Measurements from ENCODE around the gene ADM2. TPM values are rescaled to one million over a fixed set of nuclear protein-coding genes. Genes with fewer than 3 reads are reported as not detected.
"Not testable (repeated sequence)": the region's sequence is repeated elsewhere in the genome, so short reads cannot be mapped to it uniquely, and the experiment has no call there.

Gene ADM2
- total RNA-seq, 1 donor from 2014 or later = not detected

DNA sequence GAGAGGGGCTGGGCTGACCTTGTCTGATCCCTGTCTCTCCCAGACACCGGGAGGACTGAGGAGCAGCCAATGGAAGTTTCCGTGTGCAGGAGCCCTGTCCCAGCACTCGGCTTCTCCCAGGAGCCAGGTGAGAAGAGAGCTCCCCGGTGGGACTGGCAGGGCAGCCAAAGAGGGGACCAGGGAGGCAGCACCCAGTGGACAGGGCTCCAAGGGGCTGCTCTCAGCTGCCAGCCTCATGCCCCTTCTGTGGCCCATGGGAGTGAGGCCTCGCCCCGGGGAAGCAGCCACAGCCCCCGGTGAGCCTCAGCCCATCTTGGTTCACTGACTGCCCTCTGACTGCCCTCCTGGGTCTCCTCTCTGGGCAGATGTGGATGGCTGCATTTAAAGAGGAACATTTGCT lies 37.3 kb downstream of the ADM2 start:
- intact Hi-C loops (cut with DNase I) = no loop called here
- peaks cover 46 to 68% of the 10 kb centered on the region in 2 donors for H3K36me3 ChIP-seq
- DNase-seq (ENCODE audit: low spot score in 2 of 2) = no peak
- TF ChIP-seq, protein P1, sequence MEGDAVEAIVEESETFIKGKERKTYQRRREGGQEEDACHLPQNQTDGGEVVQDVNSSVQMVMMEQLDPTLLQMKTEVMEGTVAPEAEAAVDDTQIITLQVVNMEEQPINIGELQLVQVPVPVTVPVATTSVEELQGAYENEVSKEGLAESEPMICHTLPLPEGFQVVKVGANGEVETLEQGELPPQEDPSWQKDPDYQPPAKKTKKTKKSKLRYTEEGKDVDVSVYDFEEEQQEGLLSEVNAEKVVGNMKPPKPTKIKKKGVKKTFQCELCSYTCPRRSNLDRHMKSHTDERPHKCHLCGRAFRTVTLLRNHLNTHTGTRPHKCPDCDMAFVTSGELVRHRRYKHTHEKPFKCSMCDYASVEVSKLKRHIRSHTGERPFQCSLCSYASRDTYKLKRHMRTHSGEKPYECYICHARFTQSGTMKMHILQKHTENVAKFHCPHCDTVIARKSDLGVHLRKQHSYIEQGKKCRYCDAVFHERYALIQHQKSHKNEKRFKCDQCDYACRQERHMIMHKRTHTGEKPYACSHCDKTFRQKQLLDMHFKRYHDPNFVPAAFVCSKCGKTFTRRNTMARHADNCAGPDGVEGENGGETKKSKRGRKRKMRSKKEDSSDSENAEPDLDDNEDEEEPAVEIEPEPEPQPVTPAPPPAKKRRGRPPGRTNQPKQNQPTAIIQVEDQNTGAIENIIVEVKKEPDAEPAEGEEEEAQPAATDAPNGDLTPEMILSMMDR (IDR thresholded peaks at IDR 0.05) = no peak
- no peak overlapping the region for H3K4me3 ChIP-seq
- H3K27ac ChIP-seq = no peak overlapping the region
- no peaks in the 10 kb centered on the region for H3K9me3 ChIP-seq
- H3K27me3 ChIP-seq = no peaks in the 10 kb centered on the region
- no peaks in the 10 kb centered on the region for H3K4me1 ChIP-seq

DNA sequence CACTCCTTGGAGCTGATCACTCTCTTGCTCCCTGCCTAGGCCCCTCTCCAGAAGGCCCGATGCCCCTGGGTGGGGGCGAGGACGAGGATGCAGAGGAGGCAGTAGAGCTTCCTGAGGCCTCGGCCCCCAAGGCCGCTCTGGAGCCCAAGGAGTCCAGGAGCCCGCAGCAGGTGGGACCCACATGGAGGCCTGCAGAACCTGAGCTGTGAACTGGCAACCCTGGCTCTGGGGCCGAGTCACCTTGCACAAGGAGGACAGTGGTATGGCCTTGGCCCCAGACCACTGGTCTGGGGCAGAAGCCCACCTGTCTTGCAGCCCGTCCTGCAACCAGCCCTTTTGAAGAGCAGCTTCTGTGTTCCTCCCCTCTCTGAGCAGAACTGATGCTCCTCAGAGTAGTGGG lies 37.8 kb downstream of the ADM2 start:
- Histone ChIP-seq H3K4me3 (no peak overlapping the region), H3K27me3 (no peaks in the 10 kb centered on the region), H3K36me3 (peaks cover 46 to 73% of the 10 kb centered on the region in 2 donors), H3K27ac (no peak overlapping the region), H3K9me3 (no peaks in the 10 kb centered on the region), H3K4me1 (peaks cover 0 to 2% of the 10 kb centered on the region in 2 donors)
- TF ChIP-seq, protein P1 (IDR thresholded peaks at IDR 0.05) = no peak
- no peak for DNase-seq (ENCODE audit: low spot score in 2 of 2)
- intact Hi-C loops (cut with DNase I) = no loop called here

- intact Hi-C loops (cut with DNase I); DNase-seq (ENCODE audit: low spot score in 2 of 2); H3K9me3 ChIP-seq; H3K27me3 ChIP-seq; H3K27ac ChIP-seq; H3K4me3 ChIP-seq: not testable (repeated sequence)
- Histone ChIP-seq H3K36me3 (peaks cover 46 to 74% of the 10 kb centered on the region in 2 donors), H3K4me1 (peaks cover 0 to 10% of the 10 kb centered on the region in 2 donors)
These were observed 38.8 kb downstream of the ADM2 start for GRCh38 chr22:50520184-50520583.

- Histone ChIP-seq H3K36me3 (peaks cover 46 to 72% of the 10 kb centered on the region in 2 donors), H3K4me1 (peaks cover 0 to 10% of the 10 kb centered on the region in 2 donors), H3K27ac (no peak overlapping the region), H3K9me3 (no peaks in the 10 kb centered on the region), H3K27me3 (no peaks in the 10 kb centered on the region), H3K4me3 (no peak overlapping the region)
- intact Hi-C loops (cut with DNase I) = no loop called here
- TF ChIP-seq, protein P1 (IDR thresholded peaks at IDR 0.05) = no peak
- no peak for DNase-seq (ENCODE audit: low spot score in 2 of 2)
These were observed 39.6 kb downstream of the ADM2 start for GRCh38 chr22:50520826-50521453.

GRCh38 chr22:50521710-50522109 lies 40.4 kb downstream of the ADM2 start:
- H3K27ac ChIP-seq = no peak overlapping the region
- intact Hi-C loops (cut with DNase I) = no loop called here
- DNase-seq (ENCODE audit: low spot score in 2 of 2) = no peak
- H3K4me3 ChIP-seq = no peak overlapping the region
- TF ChIP-seq, protein P1 (IDR thresholded peaks at IDR 0.05) = no peak
- H3K9me3 ChIP-seq = no peaks in the 10 kb centered on the region
- peaks cover 6 to 14% of the 10 kb centered on the region in 2 donors for H3K4me1 ChIP-seq
- H3K36me3 ChIP-seq = peaks cover 44 to 64% of the 10 kb centered on the region in 2 donors
- no peaks in the 10 kb centered on the region for H3K27me3 ChIP-seq

DNA sequence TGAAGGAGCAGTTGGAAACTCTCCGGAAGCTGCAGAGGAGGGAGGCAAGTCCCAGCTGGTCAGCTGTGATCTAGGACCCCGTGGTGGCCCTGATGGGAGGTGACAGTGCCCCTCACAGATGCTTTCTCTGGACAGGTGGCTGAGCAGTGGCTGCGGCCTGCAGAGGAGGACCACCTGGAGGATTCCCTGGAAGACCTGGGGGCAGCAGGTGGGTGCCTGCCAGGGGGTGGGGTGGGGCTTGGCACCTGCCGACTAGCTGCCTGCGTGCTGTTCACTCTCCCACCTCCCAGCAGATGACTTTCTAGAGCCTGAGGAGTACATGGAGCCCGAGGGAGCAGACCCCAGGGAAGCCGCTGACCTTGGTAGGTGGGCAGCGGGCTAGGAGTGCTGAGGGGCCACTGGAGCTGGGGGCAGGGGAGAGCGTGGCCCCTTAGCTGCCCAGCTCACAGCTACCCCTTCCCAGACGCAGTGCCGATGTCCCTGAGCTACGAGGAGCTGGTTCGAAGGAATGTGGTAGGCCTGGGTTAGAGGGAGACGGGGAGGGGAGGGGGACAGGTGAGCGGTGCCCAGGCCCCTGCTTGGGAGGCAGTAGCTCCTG lies 41.0 kb downstream of the ADM2 start:
- Histone ChIP-seq H3K4me3 (no peak overlapping the region), H3K36me3 (peaks cover 38 to 59% of the 10 kb centered on the region in 2 donors), H3K4me1 (peaks cover 6 to 16% of the 10 kb centered on the region in 2 donors), H3K27me3 (no peaks in the 10 kb centered on the region), H3K27ac (no peak overlapping the region), H3K9me3 (no peaks in the 10 kb centered on the region)
- no peak for DNase-seq (ENCODE audit: low spot score in 2 of 2)
- TF ChIP-seq, protein P1 (IDR thresholded peaks at IDR 0.05) = no peak
- intact Hi-C loops (cut with DNase I) = no loop called here
